Adrenal gland (tissue), 12 donors: Measurements from ENCODE around the gene MISP3. TPM values are rescaled to one million over a fixed set of nuclear protein-coding genes. Genes with fewer than 3 reads are reported as not detected.
"Not testable (repeated sequence)": the region's sequence is repeated elsewhere in the genome, so short reads cannot be mapped to it uniquely, and the experiment has no call there.

Source experiments
- DNase-seq, 7 donors: peaks; one replicate each; pipeline ENCODE4 v3.0.0-alpha.2; 2019 to 2020
- H3K27ac ChIP-seq, 5 donors: fragments of 200-600 bp; sonication (generic) in 4 of 5; 1 replicate in 3 of 5; 2 replicates in 2 of 5; pipeline versions ENCODE4 v1.5.1 to v1.8.0; 2016 to 2020; ENCODE audit warnings: mild to moderate bottlenecking in 1 of 5
- H3K27me3 ChIP-seq: fragments of 200-600 bp; 2 replicates; pipeline ENCODE4 v1.8.0; 2021
- H3K36me3 ChIP-seq, 2 donors: fragments of 200-600 bp; replicated peaks in 1 of 2; 1 replicate in 1 of 2; 2 replicates in 1 of 2; pipeline versions ENCODE4 v1.5.1 to v1.8.0; 2018 to 2022
- H3K4me1 ChIP-seq, 2 donors: fragments of 200-600 bp; replicated peaks in 1 of 2; 1 replicate in 1 of 2; 2 replicates in 1 of 2; pipeline versions ENCODE4 v1.5.1 to v1.8.0; 2018 to 2021
- H3K4me3 ChIP-seq, 4 donors: fragments of 200-600 bp; sonication (generic) in 3 of 4; one replicate each; pipeline ENCODE4 v1.5.1; 2016 to 2018
- H3K9me3 ChIP-seq, 3 donors: fragments of 200-600 bp; sonication (generic) in 1 of 3; replicated peaks in 1 of 3; 1 replicate in 2 of 3; 2 replicates in 1 of 3; pipeline versions ENCODE4 v1.5.1 to v1.8.0; 2016 to 2021
- POLR2A ChIP-seq, 2 donors: fragments of 450-650 bp; IDR thresholded peaks; one replicate each; pipeline ENCODE4 v1.6.1; 2017; ENCODE audit warnings: antibody characterized with exemption in 2 of 2, mild to moderate bottlenecking in 2 of 2, moderate library complexity in 1 of 2
- WGBS, 4 donors: extraction: QIAGEN DNeasy Blood & Tissue Kit in 2 of 4; methylation state at CpG; one replicate each; pipeline versions ENCODE4 v1.1.5 to v1.1.7; 2013 to 2017; 5-methylcytosine and 5-hydroxymethylcytosine counted together
- intact Hi-C, 2 donors: fragments of 100-400 bp; cut with DNase I; formaldehyde crosslinking; loops; one replicate each; pipeline versions ENCODE4 v1.14.1 to v1.15.0; 2022 to 2023
- polyA plus RNA-seq, 3 donors: library from polyadenylated mRNA; stranded (reverse); fragments of 200-250 nt in 2 of 3; fragments of 350-450 nt in 1 of 3; fragmentation: Illumina TruSeq in 1 of 3; extraction: RNeasy Lipid Tissue Mini Kit (QIAGEN cat#74804) in 1 of 3; gene quantifications; one replicate each; pipeline ENCODE4 v1.2.3, GENCODE V29; 2013 to 2014
- total RNA-seq, 9 donors: library from RNA; depleted of rRNA in 4 of 9; stranded (reverse); fragments of >200 nt in 4 of 9; fragments of 120-200 nt in 1 of 9; fragmentation: NEBNext Ultra II Directional in 1 of 9; extraction: Animal tissue kit (Norgen Biotek cat#: 25700) in 1 of 9; gene quantifications; one replicate each; pipeline versions ENCODE4 v1.1.0 to v1.2.4, GENCODE V29; 2013 to 2023
- TF ChIP-seq, protein P1 (sequence below), 6 experiments: fragments of 450-650 bp in 4 of 6; fragments of 200-600 bp in 2 of 6; sonication (generic) in 1 of 6; IDR thresholded peaks; 1 replicate in 5 of 6; 2 replicates in 1 of 6; pipeline versions ENCODE4 v1.5.1 to v1.8.0; 2016 to 2021; ENCODE audit warnings: antibody characterized with exemption in 6 of 6, mild to moderate bottlenecking in 2 of 6, moderate library complexity in 1 of 6
- donor health status: healthy with polysubstance abuse.
- donor health status: Bipolar disorder and iron deficiency.
- donor health status: DM: yes; HTN: yes; CAD: no.
- donor health status: DM: no; HTN: no; CAD: no.
- donor health status: DM: no; HTN: no; CAD: no.
- donor health status: DM: yes; HTN: yes; CAD: no.

The MISP3 gene
- total and polyA plus RNA-seq, 12 donors, result 0.78 to 87.9 (median 3.2) TPM

DNA sequence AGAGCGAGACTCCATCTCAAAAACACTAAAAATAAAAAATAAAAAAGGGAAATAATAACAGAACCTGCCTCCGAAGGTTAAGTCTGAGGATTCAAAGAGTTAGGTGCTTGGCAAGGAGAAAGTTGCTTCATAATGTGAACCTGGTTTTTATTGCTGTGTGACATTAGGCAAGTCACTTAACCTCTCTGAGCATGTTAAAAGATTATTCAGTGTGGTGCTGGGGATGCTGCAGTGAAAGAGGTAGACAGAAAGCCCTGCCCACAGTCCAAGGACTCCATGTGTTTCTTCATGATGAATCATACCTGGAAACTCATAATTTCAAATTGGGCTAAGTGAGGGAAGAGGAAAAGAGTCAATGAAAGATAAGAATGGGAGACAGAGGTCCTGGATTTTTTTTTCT is 38.6 kb upstream of the MISP3 start:
- Histone ChIP-seq H3K4me3 (no peak overlapping the region), H3K4me1 (peaks cover 0 to 9% of the 10 kb centered on the region in 2 donors), H3K27ac (no peak overlapping the region), H3K27me3 (no peaks in the 10 kb centered on the region), H3K36me3 (no peaks in the 10 kb centered on the region), H3K9me3 (no peaks in the 10 kb centered on the region)
- intact Hi-C loops, result no loop called here
- TF ChIP-seq, protein P1, sequence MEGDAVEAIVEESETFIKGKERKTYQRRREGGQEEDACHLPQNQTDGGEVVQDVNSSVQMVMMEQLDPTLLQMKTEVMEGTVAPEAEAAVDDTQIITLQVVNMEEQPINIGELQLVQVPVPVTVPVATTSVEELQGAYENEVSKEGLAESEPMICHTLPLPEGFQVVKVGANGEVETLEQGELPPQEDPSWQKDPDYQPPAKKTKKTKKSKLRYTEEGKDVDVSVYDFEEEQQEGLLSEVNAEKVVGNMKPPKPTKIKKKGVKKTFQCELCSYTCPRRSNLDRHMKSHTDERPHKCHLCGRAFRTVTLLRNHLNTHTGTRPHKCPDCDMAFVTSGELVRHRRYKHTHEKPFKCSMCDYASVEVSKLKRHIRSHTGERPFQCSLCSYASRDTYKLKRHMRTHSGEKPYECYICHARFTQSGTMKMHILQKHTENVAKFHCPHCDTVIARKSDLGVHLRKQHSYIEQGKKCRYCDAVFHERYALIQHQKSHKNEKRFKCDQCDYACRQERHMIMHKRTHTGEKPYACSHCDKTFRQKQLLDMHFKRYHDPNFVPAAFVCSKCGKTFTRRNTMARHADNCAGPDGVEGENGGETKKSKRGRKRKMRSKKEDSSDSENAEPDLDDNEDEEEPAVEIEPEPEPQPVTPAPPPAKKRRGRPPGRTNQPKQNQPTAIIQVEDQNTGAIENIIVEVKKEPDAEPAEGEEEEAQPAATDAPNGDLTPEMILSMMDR (IDR thresholded peaks at IDR 0.05), result no peak
- no peak for DNase-seq
- 90 to 95% (median 91%) methylated on average over 2 of the region's 2 CpGs for WGBS, 4 donors

DNA sequence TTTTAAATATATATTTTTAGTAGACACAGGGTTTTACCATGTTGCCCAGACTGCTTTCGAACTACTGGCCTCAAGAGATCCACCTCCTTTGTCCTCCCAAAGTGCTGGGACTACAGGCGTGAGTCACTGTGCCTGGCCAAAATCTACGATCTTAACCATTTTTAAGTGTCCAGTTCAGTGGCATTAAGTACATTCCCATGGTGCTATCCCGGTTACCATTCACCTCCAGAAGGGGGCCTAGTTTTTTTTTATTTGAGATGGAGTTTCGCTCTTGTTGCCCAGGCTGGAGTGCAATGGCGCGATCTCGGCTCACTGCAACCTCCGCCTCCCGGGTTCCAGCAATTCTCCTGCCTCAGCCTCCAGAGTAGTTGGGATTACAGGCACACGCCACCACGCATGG is 37.4 kb upstream of the MISP3 start:
- DNase-seq, result not testable (repeated sequence)

DNA sequence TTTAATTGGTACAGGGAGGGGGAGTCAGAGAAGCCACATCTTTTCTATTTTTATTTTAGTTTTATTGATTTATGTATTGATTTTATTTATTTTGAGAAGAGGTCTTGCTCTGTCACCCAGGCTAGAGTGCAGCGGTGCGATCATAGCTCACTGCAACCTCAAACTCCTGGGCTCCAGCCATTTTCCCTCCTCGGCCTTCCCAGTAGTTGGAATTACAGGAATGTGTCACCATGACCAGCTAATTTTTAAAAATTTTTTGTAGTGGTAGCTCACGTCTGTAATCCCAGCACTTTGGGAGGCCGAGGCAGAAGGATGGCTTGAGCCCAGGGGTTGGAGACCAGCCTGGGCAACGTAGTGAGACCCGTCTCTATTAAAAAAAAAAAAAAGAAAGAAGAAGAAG is 36.9 kb upstream of the MISP3 start:
- no peaks in the 10 kb centered on the region for H3K27me3 ChIP-seq
- 78 to 85% (median 81%) methylated on average over 7 of the region's 7 CpGs for WGBS, 4 donors
- DNase-seq, result no peak
- no peak for TF ChIP-seq POLR2A (IDR thresholded peaks at IDR 0.05)
- TF ChIP-seq, protein P1 (IDR thresholded peaks at IDR 0.05), result no peak
- H3K36me3 ChIP-seq, result no peaks in the 10 kb centered on the region
- no peaks in the 10 kb centered on the region for H3K9me3 ChIP-seq
- peaks cover 0 to 9% of the 10 kb centered on the region in 2 donors for H3K4me1 ChIP-seq
- H3K27ac ChIP-seq, result no peak overlapping the region
- H3K4me3 ChIP-seq, result no peak overlapping the region
- intact Hi-C loops, result no loop called here

More for the DNA sequence above, 37.4 kb upstream of the MISP3 start:
- H3K4me3 ChIP-seq, H3K27me3 ChIP-seq, intact Hi-C loops, H3K4me1 ChIP-seq, H3K27ac ChIP-seq, H3K9me3 ChIP-seq, H3K36me3 ChIP-seq: not testable (repeated sequence)
- 80 to 92% (median 87%) methylated on average over 12 of the region's 12 CpGs for WGBS, 4 donors

DNA sequence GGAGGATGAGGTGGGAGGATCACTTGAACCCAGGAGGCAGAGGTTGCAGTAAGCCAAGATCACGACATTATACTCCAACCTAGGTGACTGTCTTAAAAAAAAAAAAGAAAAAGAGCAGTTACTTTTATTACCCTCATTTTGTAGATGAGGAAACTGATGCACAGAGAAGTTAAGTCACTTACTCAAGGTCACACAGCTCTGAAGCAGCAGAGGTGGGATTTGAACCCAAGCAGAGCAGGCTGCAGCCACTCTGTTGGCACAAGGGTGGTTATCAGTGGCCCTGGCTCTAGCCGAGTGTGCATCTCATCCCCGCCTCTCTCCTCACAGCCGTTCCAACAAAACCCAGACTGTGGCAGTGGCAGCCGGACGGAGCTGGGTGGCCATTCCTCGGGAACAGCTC is 33.4 kb upstream of the MISP3 start:
- TF ChIP-seq, protein P1 (IDR thresholded peaks at IDR 0.05), result no peak
- no peak for TF ChIP-seq POLR2A (IDR thresholded peaks at IDR 0.05)
- 74 to 93% (median 89%) methylated on average over 2 to 7 of the region's 7 CpGs for WGBS, 4 donors
- no peak for DNase-seq
- Histone ChIP-seq H3K27me3 (no peaks in the 10 kb centered on the region), H3K27ac (no peak overlapping the region), H3K4me1 (no peaks in the 10 kb centered on the region), H3K9me3 (no peaks in the 10 kb centered on the region), H3K36me3 (no peaks in the 10 kb centered on the region), H3K4me3 (no peak overlapping the region)
- intact Hi-C loops, result no loop called here
